ENCODE measurements around the gene NTSR1. TPM values are rescaled to one million over a fixed set of nuclear protein-coding genes. Genes with fewer than 3 reads are reported as not detected.

NTSR1 gene
- total and polyA plus RNA-seq, 2 of the 8 experiments (the other 6 are each of a cell fraction or from before 2014, with no cell fraction given): 0.53 to 0.89 TPM

- TF ChIP-seq, protein P1, sequence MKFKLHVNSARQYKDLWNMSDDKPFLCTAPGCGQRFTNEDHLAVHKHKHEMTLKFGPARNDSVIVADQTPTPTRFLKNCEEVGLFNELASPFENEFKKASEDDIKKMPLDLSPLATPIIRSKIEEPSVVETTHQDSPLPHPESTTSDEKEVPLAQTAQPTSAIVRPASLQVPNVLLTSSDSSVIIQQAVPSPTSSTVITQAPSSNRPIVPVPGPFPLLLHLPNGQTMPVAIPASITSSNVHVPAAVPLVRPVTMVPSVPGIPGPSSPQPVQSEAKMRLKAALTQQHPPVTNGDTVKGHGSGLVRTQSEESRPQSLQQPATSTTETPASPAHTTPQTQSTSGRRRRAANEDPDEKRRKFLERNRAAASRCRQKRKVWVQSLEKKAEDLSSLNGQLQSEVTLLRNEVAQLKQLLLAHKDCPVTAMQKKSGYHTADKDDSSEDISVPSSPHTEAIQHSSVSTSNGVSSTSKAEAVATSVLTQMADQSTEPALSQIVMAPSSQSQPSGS (IDR thresholded peaks at IDR 0.05; ENCODE audit: low read length): no peak
- TF ChIP-seq EZH2 (IDR thresholded peaks at IDR 0.05; ENCODE audit: low read depth, low read length, severe bottlenecking) (no peak), PHF8 (conservative IDR thresholded peaks at IDR 0.05; ENCODE audit: low read depth, low read length) (no peak)
Observed at GRCh38 chr20:62768234-62768546, 59.6 kb downstream of the NTSR1 start (continued).
